HEK293 (cell line): ENCODE results near the gene COL5A2.

Experiments used
- CTCF ChIA-PET: fragments of 350-600 bp; formaldehyde crosslinking; extraction: SDS; loops from one replicate; lab custom pipeline; 2021; ENCODE audit warnings: antibody characterized with exemption; lab: Yijun Ruan, JAX
- POLR2A ChIA-PET: fragments of 300-600 bp; formaldehyde crosslinking; extraction: SDS; loops from one replicate; lab custom pipeline; 2020; ENCODE audit warnings: antibody characterized with exemption, inconsistent platforms; lab: Yijun Ruan, JAX
- H3K27ac ChIP-seq: fragments of 200-500 bp; sonication (Bioruptor generic); 2 replicates; pipeline ENCODE4 v1.5.1; 2014; ENCODE audit warnings: low read depth, low read length, control low read depth, inconsistent platforms; ENCODE audit errors: extremely low read depth
- H3K36me3 ChIP-seq, 2 experiments: fragments of 200-500 bp in 1 of 2; sonication (Bioruptor generic) in 1 of 2; 1 replicate in 1 of 2; 2 replicates in 1 of 2; pipeline ENCODE4 v1.5.1; 2014 to 2017; ENCODE audit warnings: inconsistent platforms in 2 of 2, low read length in 2 of 2; ENCODE audit not compliant: control insufficient read depth in 2 of 2, insufficient read depth in 1 of 2
- H3K4me1 ChIP-seq: fragments of 200-500 bp; sonication (Bioruptor generic); 2 replicates; pipeline ENCODE4 v1.5.1; 2014; ENCODE audit warnings: mild to moderate bottlenecking, low read length, inconsistent platforms; ENCODE audit not compliant: control insufficient read depth, insufficient read depth
- H3K4me3 ChIP-seq: 2 replicates; pipeline ENCODE4 v1.5.1; 2011; ENCODE audit warnings: low read depth, mild to moderate bottlenecking, control low read depth, low read length, moderate library complexity
- H3K9me3 ChIP-seq: fragments of 200-500 bp; sonication (Bioruptor generic); 2 replicates; pipeline ENCODE4 v1.5.1; 2014; ENCODE audit warnings: low read depth, low read length, inconsistent platforms; ENCODE audit not compliant: control insufficient read depth, insufficient read depth
- KLF7 ChIP-seq: fragments of 450-650 bp; formaldehyde crosslinking; IDR thresholded peaks from 2 replicates; pipeline ENCODE4 v1.5.1; 2016; ENCODE audit warnings: missing biosample characterization, missing genetic modification characterization, borderline replicate concordance
- SCRT2 ChIP-seq: fragments of 450-650 bp; formaldehyde crosslinking; IDR thresholded peaks from 2 replicates; pipeline ENCODE4 v1.5.1; 2016; ENCODE audit warnings: missing biosample characterization, missing genetic modification characterization
- ZBTB7A ChIP-seq: fragments of 450-650 bp; formaldehyde crosslinking; IDR thresholded peaks from 2 replicates; pipeline ENCODE4 v1.5.1; 2016; ENCODE audit warnings: low read depth, missing biosample characterization, missing genetic modification characterization
- ZEB2 ChIP-seq: fragments of 450-650 bp; formaldehyde crosslinking; IDR thresholded peaks from 2 replicates; pipeline ENCODE4 v1.5.1; 2016; ENCODE audit warnings: missing biosample characterization, missing genetic modification characterization
- ZFP3 ChIP-seq: fragments of 450-650 bp; formaldehyde crosslinking; IDR thresholded peaks from 2 replicates; pipeline ENCODE4 v1.5.1; 2016; ENCODE audit warnings: low read depth, missing biosample characterization, missing genetic modification characterization
- ZNF121 ChIP-seq: fragments of 450-650 bp; formaldehyde crosslinking; IDR thresholded peaks from 2 replicates; pipeline ENCODE4 v1.5.1; 2016; ENCODE audit warnings: missing biosample characterization, missing genetic modification characterization
- ZNF132 ChIP-seq: fragments of 450-650 bp; formaldehyde crosslinking; IDR thresholded peaks from 2 replicates; pipeline ENCODE4 v1.5.1; 2017; ENCODE audit warnings: missing biosample characterization, missing genetic modification characterization, borderline replicate concordance
- ZNF148 ChIP-seq: fragments of 450-650 bp; formaldehyde crosslinking; IDR thresholded peaks from 2 replicates; pipeline ENCODE4 v1.5.0; 2017; ENCODE audit warnings: missing biosample characterization, missing genetic modification characterization, borderline replicate concordance
- ZNF174 ChIP-seq: fragments of 450-650 bp; formaldehyde crosslinking; IDR thresholded peaks from 2 replicates; pipeline ENCODE4 v1.5.0; 2017; ENCODE audit warnings: missing biosample characterization, mild to moderate bottlenecking, missing genetic modification characterization
- ZNF175 ChIP-seq: fragments of 450-650 bp; formaldehyde crosslinking; IDR thresholded peaks from 2 replicates; pipeline ENCODE4 v1.5.1; 2016; ENCODE audit warnings: missing biosample characterization, missing genetic modification characterization
- ZNF211 ChIP-seq: fragments of 450-650 bp; formaldehyde crosslinking; IDR thresholded peaks from 2 replicates; pipeline ENCODE4 v1.5.1; 2016; ENCODE audit warnings: low read depth, missing biosample characterization, missing genetic modification characterization
- ZNF280C ChIP-seq: fragments of 450-650 bp; formaldehyde crosslinking; IDR thresholded peaks from 2 replicates; pipeline ENCODE4 v1.5.1; 2016; ENCODE audit warnings: missing biosample characterization, missing genetic modification characterization
- ZNF354C ChIP-seq: fragments of 450-650 bp; formaldehyde crosslinking; IDR thresholded peaks from 2 replicates; pipeline ENCODE4 v1.5.1; 2016; ENCODE audit warnings: missing biosample characterization, missing genetic modification characterization, low read depth, borderline replicate concordance
- ZNF571 ChIP-seq: fragments of 450-650 bp; formaldehyde crosslinking; IDR thresholded peaks from 2 replicates; pipeline ENCODE4 v1.5.0; 2017; ENCODE audit warnings: missing biosample characterization, missing genetic modification characterization
- ZNF596 ChIP-seq: fragments of 450-650 bp; IDR thresholded peaks from 2 replicates; pipeline ENCODE4 v1.5.0; 2018; ENCODE audit warnings: missing biosample characterization, mild to moderate bottlenecking, missing genetic modification characterization, moderate library complexity
- ZNF704 ChIP-seq: fragments of 450-650 bp; formaldehyde crosslinking; IDR thresholded peaks from 2 replicates; pipeline ENCODE4 v1.5.1; 2016; ENCODE audit warnings: missing biosample characterization, missing genetic modification characterization
- ZSCAN23 ChIP-seq: fragments of 450-650 bp; formaldehyde crosslinking; IDR thresholded peaks from 2 replicates; pipeline ENCODE4 v1.5.1; 2016; ENCODE audit warnings: missing biosample characterization, missing genetic modification characterization
- ZSCAN4 ChIP-seq: fragments of 450-650 bp; formaldehyde crosslinking; IDR thresholded peaks from 2 replicates; pipeline ENCODE4 v1.5.1; 2017; ENCODE audit warnings: missing biosample characterization, missing genetic modification characterization

Gene COL5A2

GRCh38 chr2:189008555-189009262, 170.9 kb downstream of the COL5A2 start (continued):
- TF ChIP-seq ZNF280C (tag by site-specific recombination), result no peak

GRCh38 chr2:189002079-189002478, 177.5 kb downstream of the COL5A2 start:
- H3K9me3 ChIP-seq, result no peaks in the 10 kb centered on the region
- no peak overlapping the region for H3K27ac ChIP-seq
- TF ChIP-seq ZEB2 (tag by site-specific recombination), result no peak
- ChIA-PET CTCF (no interaction called here), POLR2A (no interaction called here)
- no peaks in the 10 kb centered on the region for H3K36me3 ChIP-seq
- no peaks in the 10 kb centered on the region for H3K4me1 ChIP-seq
- H3K4me3 ChIP-seq, result no peak overlapping the region

GRCh38 chr2:189000221-189000620, 179.3 kb downstream of the COL5A2 start:
- H3K4me1 ChIP-seq, result no peaks in the 10 kb centered on the region
- no peak overlapping the region for H3K4me3 ChIP-seq
- no peaks in the 10 kb centered on the region for H3K36me3 ChIP-seq
- TF ChIP-seq ZNF596 (tag by site-specific recombination), result no peak
- no peak for TF ChIP-seq ZSCAN23 (tag by site-specific recombination)
- no peak for TF ChIP-seq ZNF704 (tag by site-specific recombination)
- no peak for TF ChIP-seq ZNF121
- no peak for TF ChIP-seq SCRT2
- TF ChIP-seq ZNF175 (tag by site-specific recombination), result no peak
- TF ChIP-seq ZNF571 (tag by site-specific recombination), result no peak
- TF ChIP-seq ZNF211 (tag by site-specific recombination), result no peak
- TF ChIP-seq ZNF354C (tag by site-specific recombination), result no peak
- TF ChIP-seq ZNF148 (tag by site-specific recombination), result no peak
- no peak for TF ChIP-seq ZSCAN4 (tag by site-specific recombination)
- TF ChIP-seq ZNF174, result no peak
- TF ChIP-seq ZFP3, result no peak
- no peak for TF ChIP-seq ZNF132 (tag by site-specific recombination)
- TF ChIP-seq KLF7 (tag by site-specific recombination), result no peak
- no peak for TF ChIP-seq ZBTB7A (tag by site-specific recombination)
- H3K9me3 ChIP-seq, result no peaks in the 10 kb centered on the region
- ChIA-PET CTCF (no interaction called here), POLR2A (no interaction called here)
- no peak overlapping the region for H3K27ac ChIP-seq
